T-cell (primary cell): ENCODE measurements around the gene SRR. TPM values are rescaled to one million over a fixed set of nuclear protein-coding genes. Genes with fewer than 3 reads are reported as not detected.

Experiments used
- ATAC-seq, 4 experiments: fragments of 200-7000 bp in 3 of 4; fragments of 150-1000 bp in 1 of 4; cut with Tn5 transposase; replicated peaks in 1 of 4; 1 replicate in 3 of 4; 2 replicates in 1 of 4; pipeline ENCODE4 v1.10.0; 2021; ENCODE audit warnings: moderate library complexity in 3 of 4, mild to moderate bottlenecking in 2 of 4, moderate number of reproducible peaks in 1 of 4
- CTCF ChIA-PET, 2 donors: fragments of 300-600 bp; sonication (Branson Sonifier 250); formaldehyde crosslinking; loops; one replicate each; lab custom pipeline; 2022; ENCODE audit warnings: antibody characterized with exemption in 2 of 2; lab: Charles Lee
- POLR2A ChIA-PET, 2 donors: fragments of 300-600 bp; sonication (Branson Sonifier 250); formaldehyde crosslinking; loops; one replicate each; lab custom pipeline; 2022; ENCODE audit warnings: antibody characterized with exemption in 2 of 2; lab: Charles Lee
- DNase-seq, 35 experiments: peaks; one replicate each; pipeline versions ENCODE4 v3.0.0 to v3.0.0-alpha.2; 2013 to 2023
- H3K27ac ChIP-seq: one replicate; pipeline ENCODE4 v1.5.1; 2013; ENCODE audit warnings: low read length
- H3K27me3 ChIP-seq, 2 experiments: replicated peaks in 1 of 2; 1 replicate in 1 of 2; 2 replicates in 1 of 2; pipeline versions ENCODE4 v1.6.1 to v1.7.0; 2013; ENCODE audit warnings: low read length in 1 of 2, mixed read lengths in 1 of 2; ENCODE audit not compliant: control insufficient read depth in 2 of 2, insufficient read depth in 2 of 2; ENCODE audit errors: extremely low read depth in 1 of 2
- H3K36me3 ChIP-seq, 2 donors: 1 replicate in 1 of 2; 2 replicates in 1 of 2; pipeline versions ENCODE4 v1.6.1 to v1.7.0; 2013; ENCODE audit warnings: low read length in 1 of 2; ENCODE audit not compliant: control insufficient read depth in 2 of 2, insufficient read depth in 1 of 2; ENCODE audit errors: extremely low read depth in 1 of 2
- H3K4me1 ChIP-seq, 2 experiments: 1 replicate in 1 of 2; 2 replicates in 1 of 2; pipeline versions ENCODE4 v1.6.1 to v1.7.0; 2013; ENCODE audit warnings: low read length in 2 of 2, mixed read lengths in 1 of 2; ENCODE audit not compliant: insufficient read depth in 2 of 2, control insufficient read depth in 1 of 2; ENCODE audit errors: extremely low read depth in 1 of 2
- H3K4me3 ChIP-seq, 2 donors: 1 replicate in 1 of 2; 2 replicates in 1 of 2; pipeline versions ENCODE4 v1.5.1 to v1.7.0; 2013; ENCODE audit warnings: mild to moderate bottlenecking in 2 of 2, low read length in 1 of 2, moderate library complexity in 1 of 2; ENCODE audit not compliant: control insufficient read depth in 1 of 2; ENCODE audit errors: extremely low read depth in 1 of 2
- H3K9me3 ChIP-seq: 2 replicates; pipeline ENCODE4 v1.7.0; 2013
- H3K27ac Mint-ChIP-seq, 2 donors: one replicate each; pipeline ENCODE4 v1.8.0; 2020 to 2021; ENCODE audit warnings: mild to moderate bottlenecking in 2 of 2, mixed read lengths in 2 of 2
- H3K27me3 Mint-ChIP-seq, 2 donors: one replicate each; pipeline ENCODE4 v1.8.0; 2021 to 2022; ENCODE audit warnings: mixed read lengths in 2 of 2
- H3K36me3 Mint-ChIP-seq: one replicate; pipeline ENCODE4 v1.8.0; 2021; ENCODE audit warnings: mixed read lengths
- H3K4me1 Mint-ChIP-seq, 3 donors: one replicate each; pipeline ENCODE4 v1.8.0; 2020 to 2022; ENCODE audit warnings: mixed read lengths in 3 of 3, mild to moderate bottlenecking in 1 of 3
- H3K4me3 Mint-ChIP-seq, 3 donors: one replicate each; pipeline ENCODE4 v1.8.0; 2020 to 2022; ENCODE audit warnings: mild to moderate bottlenecking in 3 of 3, mixed read lengths in 3 of 3, moderate library complexity in 3 of 3
- H3K9me3 Mint-ChIP-seq, 3 donors: one replicate each; pipeline ENCODE4 v1.8.0; 2020 to 2022; ENCODE audit warnings: mixed read lengths in 3 of 3
- WGBS: methylation state at CpG from one replicate; pipeline ENCODE4 v1.1.5; 2013; ENCODE audit warnings: missing lambda C conversion rate; ENCODE audit not compliant: insufficient coverage; 5-methylcytosine and 5-hydroxymethylcytosine counted together
- total RNA-seq, 35 experiments: library from RNA in 6 of 35; stranded (reverse) in 6 of 35; fragments of 120-200 nt in 1 of 35; gene quantifications; one replicate each; pipeline versions ENCODE4 v1.2.1 to v1.2.4 and lab custom pipeline; 2013 to 2026

The SRR gene
- total RNA-seq, 5 donors from 2014 or later (not counting 1 experiment from before 2014, with no cell fraction given), result 3.5 to 8.8 (median 5.2) TPM

- Histone ChIP-seq H3K36me3 (peaks cover 16 to 57% of the 10 kb centered on the region in 2 donors), H3K4me3 (no peak overlapping the region), H3K9me3 (no peaks in the 10 kb centered on the region), H3K4me1 (peaks cover 7 to 24% of the 10 kb centered on the region in 2 experiments), H3K27ac (no peak overlapping the region), H3K27me3 (no peaks in the 10 kb centered on the region)
- ChIA-PET POLR2A (no interaction called here), CTCF (no interaction called here)
- H3K36me3 Mint-ChIP-seq, result peaks cover 46% of the 10 kb centered on the region
- no peaks in the 10 kb centered on the region for H3K9me3 Mint-ChIP-seq
- H3K27me3 Mint-ChIP-seq, result no peaks in the 10 kb centered on the region
- WGBS, result 100% methylated on average over 4 of the region's 12 CpGs
- ATAC-seq (no peak), DNase-seq (no peak)
- H3K4me1 Mint-ChIP-seq, result peaks cover 69 to 71% (median 70%) of the 10 kb centered on the region in 3 donors
- H3K4me3 Mint-ChIP-seq, result no peak overlapping the region
- H3K27ac Mint-ChIP-seq, result no peak overlapping the region
These were observed 4.6 kb upstream of the SRR start for GRCh38 chr17:2299136-2299535.

DNA sequence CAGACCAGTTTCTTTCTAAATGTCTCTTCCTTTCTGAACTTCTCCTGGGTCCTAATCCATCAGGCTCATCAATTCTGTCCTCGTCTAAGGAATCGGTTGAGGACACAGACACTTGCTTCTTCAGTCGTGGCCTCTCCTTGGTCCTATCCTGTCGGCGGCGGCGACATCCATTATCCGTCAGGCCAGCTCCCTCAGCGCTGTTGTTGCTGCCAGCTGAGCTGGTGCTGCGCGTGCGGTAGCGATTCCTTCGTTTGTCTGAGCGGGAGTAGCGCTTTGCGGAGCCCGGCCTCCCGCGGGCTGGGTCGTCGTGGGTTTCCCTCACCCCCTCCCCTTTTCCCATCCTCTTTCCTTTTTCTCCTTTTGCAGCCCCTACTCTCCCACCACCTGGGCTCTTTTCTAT, 4.0 kb upstream of the SRR start:
- Mint-ChIP-seq H3K4me3 (no peak overlapping the region), H3K27me3 (no peaks in the 10 kb centered on the region), H3K4me1 (peaks cover 66 to 67% (median 66%) of the 10 kb centered on the region in 3 donors), H3K9me3 (no peaks in the 10 kb centered on the region), H3K36me3 (peaks cover 41% of the 10 kb centered on the region), H3K27ac (no peak overlapping the region)
- no peak for DNase-seq
- ChIA-PET CTCF (no interaction called here), POLR2A (no interaction called here)
- H3K36me3 ChIP-seq, result peaks cover 16 to 51% of the 10 kb centered on the region in 2 donors
- H3K4me1 ChIP-seq, result peaks cover 7 to 29% of the 10 kb centered on the region in 2 experiments
- WGBS, result 94% methylated on average over 22 of the region's 22 CpGs
- no peak overlapping the region for H3K27ac ChIP-seq
- H3K27me3 ChIP-seq, result no peaks in the 10 kb centered on the region
- ATAC-seq, result no peak
- no peaks in the 10 kb centered on the region for H3K9me3 ChIP-seq
- H3K4me3 ChIP-seq, result no peak overlapping the region

DNA sequence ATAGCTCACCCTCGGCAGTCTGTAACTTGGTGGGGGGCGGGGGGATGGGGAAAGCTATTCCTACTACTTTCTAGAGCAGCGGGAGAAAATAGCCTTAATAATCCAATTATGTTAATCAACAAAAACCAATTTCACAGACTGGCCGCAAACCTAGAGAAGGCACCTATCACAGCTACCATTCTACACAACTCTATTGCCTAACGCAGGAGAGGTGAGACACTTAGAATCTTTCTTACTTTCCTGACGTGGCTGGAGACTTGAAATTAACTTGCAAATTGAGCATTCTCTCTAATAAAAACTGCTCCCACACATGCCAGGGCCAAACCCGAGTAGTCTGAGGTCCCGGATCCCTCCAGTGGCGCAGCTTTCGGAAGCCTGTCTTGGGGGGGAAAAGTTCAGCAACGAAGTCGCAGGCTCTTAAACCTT, 959 bp upstream of the SRR start:
- WGBS, result 6% methylated on average over 7 of the region's 12 CpGs
- H3K27ac Mint-ChIP-seq, result peak overlapping the region; percentile 75 to 86
- Histone ChIP-seq H3K27me3 (no peaks in the 10 kb centered on the region), H3K9me3 (no peaks in the 10 kb centered on the region), H3K36me3 (peaks cover 7 to 23% of the 10 kb centered on the region in 2 donors), H3K4me3 (peak overlapping the region; percentile 73 to 90), H3K27ac (peak overlapping the region; percentile 27), H3K4me1 (peaks cover 7 to 29% of the 10 kb centered on the region in 2 experiments)
- H3K9me3 Mint-ChIP-seq, result no peaks in the 10 kb centered on the region
- H3K27me3 Mint-ChIP-seq, result no peaks in the 10 kb centered on the region
- H3K4me1 Mint-ChIP-seq, result peaks cover 46 to 59% (median 51%) of the 10 kb centered on the region in 3 donors
- DNase-seq, result peak in 7 of 35 experiments; percentile 2 to 43 (median 15)
- CTCF ChIA-PET, result interaction anchor here (0.6 to 1.2 kb wide), 2 partner anchors 50 to 104 kb away, joined by 4 to 5 read pairs; no protein-coding TSS in a partner anchor
- peak in 2 of 4 experiments; percentile 2 to 8 for ATAC-seq
- H3K36me3 Mint-ChIP-seq, result peaks cover 16% of the 10 kb centered on the region
- peak overlapping the region; percentile 85 to 92 (median 88) for H3K4me3 Mint-ChIP-seq
- POLR2A ChIA-PET, result interaction anchor here in 1 of 2 donors (0.6 kb wide), 1 partner anchor 199 kb away, joined by 7 read pairs; no protein-coding TSS in a partner anchor

GRCh38 chr17:2304931-2305330, 1.2 kb downstream of the SRR start:
- Mint-ChIP-seq H3K4me1 (peaks cover 39 to 54% (median 39%) of the 10 kb centered on the region in 3 donors), H3K36me3 (peaks cover 7% of the 10 kb centered on the region), H3K27me3 (no peaks in the 10 kb centered on the region), H3K27ac (no peak overlapping the region), H3K9me3 (no peaks in the 10 kb centered on the region), H3K4me3 (peak overlapping the region; percentile 66 to 85 (median 71))
- H3K4me1 ChIP-seq, result peaks cover 7 to 26% of the 10 kb centered on the region in 2 experiments
- H3K27me3 ChIP-seq, result no peaks in the 10 kb centered on the region
- DNase-seq (no peak), ATAC-seq (no peak)
- H3K36me3 ChIP-seq, result peaks cover 0 to 5% of the 10 kb centered on the region in 2 donors
- H3K27ac ChIP-seq, result no peak overlapping the region
- H3K9me3 ChIP-seq, result no peaks in the 10 kb centered on the region
- ChIA-PET POLR2A (no interaction called here), CTCF (no interaction called here)
- WGBS, result 100% methylated on average over 2 of the region's 4 CpGs
- no peak overlapping the region for H3K4me3 ChIP-seq

- Mint-ChIP-seq H3K9me3 (no peaks in the 10 kb centered on the region), H3K4me3 (no peak overlapping the region), H3K36me3 (no peaks in the 10 kb centered on the region), H3K4me1 (peaks cover 10 to 24% (median 11%) of the 10 kb centered on the region in 3 donors), H3K27me3 (no peaks in the 10 kb centered on the region), H3K27ac (no peak overlapping the region)
- DNase-seq, result no peak
- ChIA-PET POLR2A (no interaction called here), CTCF (no interaction called here)
- H3K27ac ChIP-seq, result no peak overlapping the region
- no peak for ATAC-seq
- no peaks in the 10 kb centered on the region for H3K9me3 ChIP-seq
- H3K36me3 ChIP-seq, result no peaks in the 10 kb centered on the region
- WGBS, result no CpG with 5 or more reads among the region's 6 CpGs
- no peaks in the 10 kb centered on the region for H3K27me3 ChIP-seq
- H3K4me1 ChIP-seq, result peaks cover 0 to under 1% of the 10 kb centered on the region in 2 experiments
- H3K4me3 ChIP-seq, result no peak overlapping the region
These were observed 5.8 kb downstream of the SRR start for GRCh38 chr17:2309338-2310154.

GRCh38 chr17:2312736-2313135, 9.0 kb downstream of the SRR start:
- CTCF ChIA-PET, result no interaction called here
- no peaks in the 10 kb centered on the region for H3K9me3 Mint-ChIP-seq
- peaks cover 3 to 6% (median 5%) of the 10 kb centered on the region in 3 donors for H3K4me1 Mint-ChIP-seq
- no peak overlapping the region for H3K4me3 Mint-ChIP-seq
- no peaks in the 10 kb centered on the region for H3K4me1 ChIP-seq
- no peak overlapping the region for H3K4me3 ChIP-seq
- no peak for DNase-seq
- no CpG with 5 or more reads among the region's 5 CpGs for WGBS
- no peaks in the 10 kb centered on the region for H3K27me3 Mint-ChIP-seq
- no peak for ATAC-seq
- no peaks in the 10 kb centered on the region for H3K9me3 ChIP-seq
- no peaks in the 10 kb centered on the region for H3K36me3 ChIP-seq
- H3K36me3 Mint-ChIP-seq, result no peaks in the 10 kb centered on the region
- no peak overlapping the region for H3K27ac Mint-ChIP-seq
- no peaks in the 10 kb centered on the region for H3K27me3 ChIP-seq
- POLR2A ChIA-PET, result no interaction called here
- no peak overlapping the region for H3K27ac ChIP-seq
